Body of pancreas (tissue), 4 donors: Measurements from ENCODE around the gene CFI. TPM values are rescaled to one million over a fixed set of nuclear protein-coding genes. Genes with fewer than 3 reads are reported as not detected.

ENCODE experiments used
- ATAC-seq: fragments of 150-250 bp; one replicate; pipeline ENCODE4 v1.9.1; 2016
- DNase-seq, 4 donors: peaks; one replicate each; pipeline ENCODE4 v3.0.0-alpha.2; 2019
- H3K27ac ChIP-seq, 4 donors: fragments of 200-600 bp; sonication (generic); 1 replicate in 3 of 4; 2 replicates in 1 of 4; pipeline versions ENCODE4 v1.5.1 to v1.6.1; 2016 to 2019; ENCODE audit warnings: mild to moderate bottlenecking in 1 of 4, mixed read lengths in 1 of 4, moderate library complexity in 1 of 4
- H3K27me3 ChIP-seq, 2 donors: fragments of 200-600 bp; sonication (generic); one replicate each; pipeline ENCODE4 v1.6.0; 2016; ENCODE audit warnings: mild to moderate bottlenecking in 1 of 2
- H3K36me3 ChIP-seq, 2 donors: fragments of 200-600 bp; sonication (generic); replicated peaks in 1 of 2; 2 replicates each; pipeline ENCODE4 v1.5.1; 2016; ENCODE audit warnings: low read depth in 2 of 2; ENCODE audit not compliant: insufficient read depth in 1 of 2
- H3K4me1 ChIP-seq: fragments of 200-600 bp; sonication (generic); one replicate; pipeline ENCODE4 v1.6.0; 2016
- H3K4me3 ChIP-seq, 2 donors: fragments of 200-600 bp; sonication (generic); 1 replicate in 1 of 2; 2 replicates in 1 of 2; pipeline ENCODE4 v1.5.1; 2016 to 2019
- H3K9me3 ChIP-seq, 3 donors: fragments of 200-600 bp; sonication (generic); 1 replicate in 2 of 3; 2 replicates in 1 of 3; pipeline ENCODE4 v1.5.1; 2016
- POLR2A ChIP-seq, 3 donors: fragments of 450-650 bp; IDR thresholded peaks; one replicate each; pipeline ENCODE4 v1.6.1; 2016; ENCODE audit warnings: antibody characterized with exemption in 3 of 3, mild to moderate bottlenecking in 2 of 3
- WGBS, 2 donors: methylation state at CpG; one replicate each; pipeline ENCODE4 v1.1.5; 2017; 5-methylcytosine and 5-hydroxymethylcytosine counted together
- intact Hi-C: fragments of 100-400 bp; cut with DNase I; formaldehyde crosslinking; loops from one replicate; pipeline ENCODE4 v1.15.1; 2023
- total RNA-seq, 2 donors: library from RNA; depleted of rRNA; stranded (reverse); fragments of >200 nt; gene quantifications; one replicate each; pipeline ENCODE4 v1.1.0, GENCODE V29; 2016
- TF ChIP-seq, protein P1 (sequence below), 7 experiments: fragments of 450-650 bp in 4 of 7; fragments of 200-600 bp in 3 of 7; sonication (generic) in 3 of 7; IDR thresholded peaks; one replicate each; pipeline ENCODE4 v1.5.1; 2016 to 2019; ENCODE audit warnings: antibody characterized with exemption in 7 of 7

Gene CFI
- total RNA-seq, 2 donors from 2014 or later: 15.8 to 31.6 TPM

DNA sequence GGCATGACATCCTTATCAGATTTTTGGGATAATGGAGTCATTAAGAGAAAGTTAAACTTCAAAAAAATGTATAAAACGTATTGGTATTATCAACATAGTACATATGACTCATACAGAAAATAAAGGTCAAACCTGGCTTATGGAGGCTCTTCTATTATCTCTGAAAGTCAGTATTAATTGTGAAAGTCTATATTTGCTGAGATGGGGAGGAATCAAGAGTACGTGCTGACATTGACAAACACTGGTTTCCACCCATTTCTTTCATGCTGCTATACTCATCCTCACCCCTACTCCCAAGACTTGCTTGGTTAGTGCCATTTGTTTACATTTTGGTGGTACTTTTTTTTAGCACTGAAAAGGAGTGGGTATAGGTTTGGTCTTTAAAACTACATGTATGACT, 41.1 kb downstream of the CFI start:
- H3K4me3 ChIP-seq: no peak overlapping the region
- TF ChIP-seq POLR2A (IDR thresholded peaks at IDR 0.05): no peak
- TF ChIP-seq, protein P1, sequence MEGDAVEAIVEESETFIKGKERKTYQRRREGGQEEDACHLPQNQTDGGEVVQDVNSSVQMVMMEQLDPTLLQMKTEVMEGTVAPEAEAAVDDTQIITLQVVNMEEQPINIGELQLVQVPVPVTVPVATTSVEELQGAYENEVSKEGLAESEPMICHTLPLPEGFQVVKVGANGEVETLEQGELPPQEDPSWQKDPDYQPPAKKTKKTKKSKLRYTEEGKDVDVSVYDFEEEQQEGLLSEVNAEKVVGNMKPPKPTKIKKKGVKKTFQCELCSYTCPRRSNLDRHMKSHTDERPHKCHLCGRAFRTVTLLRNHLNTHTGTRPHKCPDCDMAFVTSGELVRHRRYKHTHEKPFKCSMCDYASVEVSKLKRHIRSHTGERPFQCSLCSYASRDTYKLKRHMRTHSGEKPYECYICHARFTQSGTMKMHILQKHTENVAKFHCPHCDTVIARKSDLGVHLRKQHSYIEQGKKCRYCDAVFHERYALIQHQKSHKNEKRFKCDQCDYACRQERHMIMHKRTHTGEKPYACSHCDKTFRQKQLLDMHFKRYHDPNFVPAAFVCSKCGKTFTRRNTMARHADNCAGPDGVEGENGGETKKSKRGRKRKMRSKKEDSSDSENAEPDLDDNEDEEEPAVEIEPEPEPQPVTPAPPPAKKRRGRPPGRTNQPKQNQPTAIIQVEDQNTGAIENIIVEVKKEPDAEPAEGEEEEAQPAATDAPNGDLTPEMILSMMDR (IDR thresholded peaks at IDR 0.05): no peak
- no peak overlapping the region for H3K27ac ChIP-seq
- no peaks in the 10 kb centered on the region for H3K27me3 ChIP-seq
- intact Hi-C loops: no loop called here
- DNase-seq: no peak
- 56 to 67% methylated on average over 2 of the region's 2 CpGs for WGBS, 2 donors
- H3K9me3 ChIP-seq: no peaks in the 10 kb centered on the region
- no peak for ATAC-seq
- H3K4me1 ChIP-seq: peaks cover 26% of the 10 kb centered on the region
- peaks cover 0 to 3% of the 10 kb centered on the region in 2 donors for H3K36me3 ChIP-seq

DNA sequence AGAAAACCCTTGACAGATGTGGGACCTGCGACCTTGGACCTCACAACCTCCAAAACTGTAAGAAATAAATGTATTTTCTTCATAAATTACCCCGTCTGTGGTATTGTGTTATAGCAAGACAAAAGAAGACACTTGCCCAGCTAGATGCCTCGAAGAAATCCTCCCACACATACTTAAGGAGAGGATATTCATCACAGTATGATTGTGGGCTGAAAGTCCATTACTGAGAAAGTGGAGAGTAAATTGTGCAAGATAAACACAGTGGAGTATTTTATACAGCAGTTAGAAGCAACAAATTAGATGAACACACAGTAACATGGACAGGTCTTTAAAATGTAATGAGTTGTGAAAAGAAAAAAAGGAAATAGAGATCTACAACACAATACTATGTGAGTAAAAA, 46.1 kb downstream of the CFI start:
- Histone ChIP-seq H3K9me3 (no peaks in the 10 kb centered on the region), H3K27ac (no peak overlapping the region), H3K4me1 (no peaks in the 10 kb centered on the region), H3K4me3 (no peak overlapping the region), H3K27me3 (no peaks in the 10 kb centered on the region), H3K36me3 (peaks cover 0 to 3% of the 10 kb centered on the region in 2 donors)
- no peak for TF ChIP-seq POLR2A (IDR thresholded peaks at IDR 0.05)
- TF ChIP-seq, protein P1 (IDR thresholded peaks at IDR 0.05): no peak
- DNase-seq (no peak), ATAC-seq (no peak)
- intact Hi-C loops: no loop called here
- WGBS, 2 donors: 87 to 90% methylated on average over 3 of the region's 3 CpGs

DNA sequence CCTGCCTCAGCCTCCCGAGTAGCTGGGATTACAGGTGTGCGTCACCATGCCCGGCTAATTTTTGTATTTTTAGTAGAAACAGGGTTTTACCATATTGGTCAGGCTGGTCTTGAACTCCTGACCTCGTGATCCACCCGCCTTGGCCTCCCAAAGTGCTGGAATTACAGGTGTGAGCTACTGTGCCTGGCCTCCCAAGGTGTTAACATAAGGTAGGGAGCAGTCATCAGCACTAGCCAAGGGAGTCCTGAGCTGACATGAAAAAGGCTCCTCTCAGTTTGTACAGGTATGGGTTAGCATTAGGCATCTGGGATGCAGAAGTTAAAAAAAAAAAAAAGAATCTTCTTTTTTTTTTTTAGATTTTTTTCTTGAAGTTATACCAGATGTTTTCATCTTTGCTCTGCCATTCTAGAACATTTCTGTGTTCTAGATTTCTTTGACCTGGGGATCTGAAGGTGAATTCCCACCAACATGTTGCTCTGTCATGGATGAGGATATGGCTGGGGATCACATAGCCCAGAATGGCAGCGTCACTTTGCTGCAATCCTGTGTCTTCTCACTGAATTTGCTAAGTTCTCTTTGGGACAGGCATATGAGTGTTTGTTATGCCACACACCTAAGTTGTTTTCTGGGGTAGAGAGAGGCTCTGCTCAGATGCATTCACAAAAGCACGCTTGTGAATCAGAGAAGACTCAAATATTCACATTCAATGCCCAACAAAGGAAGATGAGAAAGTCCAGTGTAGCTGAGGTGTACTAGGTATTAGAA, 47.5 kb downstream of the CFI start:
- H3K36me3 ChIP-seq: no peaks in the 10 kb centered on the region
- intact Hi-C loops: no loop called here
- TF ChIP-seq POLR2A (IDR thresholded peaks at IDR 0.05): no peak
- TF ChIP-seq, protein P1 (IDR thresholded peaks at IDR 0.05): no peak
- H3K9me3 ChIP-seq: no peaks in the 10 kb centered on the region
- 81% methylated on average over 7 of the region's 7 CpGs for WGBS, 2 donors
- H3K4me1 ChIP-seq: peaks cover 11% of the 10 kb centered on the region
- H3K27me3 ChIP-seq: no peaks in the 10 kb centered on the region
- H3K4me3 ChIP-seq: no peak overlapping the region
- ATAC-seq: peak; percentile 52
- no peak overlapping the region for H3K27ac ChIP-seq
- DNase-seq: no peak

DNA sequence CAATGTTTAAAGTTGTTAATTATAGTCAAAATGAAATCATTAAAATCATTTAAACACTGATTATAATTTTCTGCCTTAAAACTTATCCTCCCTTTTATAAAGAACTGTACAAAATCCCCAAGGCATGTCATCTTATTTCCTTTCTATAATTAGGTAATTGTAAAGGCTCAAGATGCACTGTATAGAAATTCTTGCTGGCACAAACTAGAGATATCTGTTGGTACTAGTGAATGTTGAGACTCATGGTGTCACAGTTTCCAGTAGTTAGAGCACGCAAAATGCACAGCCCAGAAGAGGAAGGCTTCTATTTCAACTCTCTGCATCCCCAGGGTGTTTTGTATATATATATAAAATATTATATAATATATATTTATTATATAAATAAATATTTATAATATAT, 49.3 kb downstream of the CFI start:
- no peak overlapping the region for H3K27ac ChIP-seq
- DNase-seq (no peak), ATAC-seq (no peak)
- peaks cover 17% of the 10 kb centered on the region for H3K4me1 ChIP-seq
- intact Hi-C loops: no loop called here
- no peaks in the 10 kb centered on the region for H3K27me3 ChIP-seq
- TF ChIP-seq POLR2A (IDR thresholded peaks at IDR 0.05): no peak
- TF ChIP-seq, protein P1 (IDR thresholded peaks at IDR 0.05): no peak
- no peaks in the 10 kb centered on the region for H3K36me3 ChIP-seq
- WGBS, 2 donors: 0 to 8% methylated on average over 1 of the region's 1 CpG
- H3K9me3 ChIP-seq: no peaks in the 10 kb centered on the region
- H3K4me3 ChIP-seq: no peak overlapping the region

DNA sequence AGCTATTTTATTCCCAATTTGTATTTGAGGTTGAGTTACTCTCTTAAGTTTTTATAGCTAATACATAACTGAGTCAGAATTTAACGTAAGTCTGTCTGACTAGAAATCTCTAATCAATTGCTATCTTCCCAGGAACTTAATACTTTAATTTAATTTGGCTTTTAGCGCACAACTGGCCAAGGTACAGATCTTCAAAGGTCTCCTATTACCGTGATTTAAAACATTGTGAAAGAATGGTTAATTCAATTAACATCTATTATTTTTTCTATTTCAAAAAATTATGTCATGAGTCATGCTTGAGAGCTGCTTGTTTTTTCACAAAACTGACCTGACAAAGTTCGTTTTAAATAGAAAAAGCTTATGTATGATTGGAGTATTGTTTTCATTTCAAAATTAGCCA, 49.9 kb downstream of the CFI start:
- Histone ChIP-seq H3K9me3 (no peaks in the 10 kb centered on the region), H3K36me3 (no peaks in the 10 kb centered on the region), H3K27ac (no peak overlapping the region), H3K4me1 (peaks cover 17% of the 10 kb centered on the region), H3K4me3 (no peak overlapping the region), H3K27me3 (no peaks in the 10 kb centered on the region)
- ATAC-seq (no peak), DNase-seq (no peak)
- TF ChIP-seq POLR2A (IDR thresholded peaks at IDR 0.05): no peak
- TF ChIP-seq, protein P1 (IDR thresholded peaks at IDR 0.05): no peak
- intact Hi-C loops: no loop called here
- 43 to 58% methylated on average over 4 of the region's 4 CpGs for WGBS, 2 donors
